Natural killer cell treated with Interleukin-12 subunit alpha and Interleukin-12 subunit beta and Interleukin-15 and Interleukin-18, amount 100 ng/mL, for 72 hours (primary cell): ENCODE results near the gene KICS2. TPM values are rescaled to one million over a fixed set of nuclear protein-coding genes. Genes with fewer than 3 reads are reported as not detected.

Experiments
- ATAC-seq, 2 donors: fragments of 150-1000 bp; cut with Tn5 transposase in 1 of 2; sonication (Bioruptor Pico), chemical (Tn5 transposase) in 1 of 2; 2 replicates each; pipeline ENCODE4 v1.10.0; 2021
- DNase-seq: peaks from one replicate; pipeline ENCODE4 v3.0.0; 2022; ENCODE audit warnings: low spot score
- H3K27ac Mint-ChIP-seq, 2 donors: 1 replicate in 1 of 2; 2 replicates in 1 of 2; pipeline ENCODE4 v1.8.0; 2022; ENCODE audit warnings: mixed read lengths in 2 of 2, mild to moderate bottlenecking in 1 of 2, moderate library complexity in 1 of 2
- H3K27me3 Mint-ChIP-seq, 2 donors: 1 replicate in 1 of 2; 2 replicates in 1 of 2; pipeline ENCODE4 v1.8.0; 2022; ENCODE audit warnings: mixed read lengths in 2 of 2
- H3K36me3 Mint-ChIP-seq: one replicate; pipeline ENCODE4 v1.8.0; 2022; ENCODE audit warnings: mixed read lengths
- H3K4me1 Mint-ChIP-seq, 2 donors: 1 replicate in 1 of 2; 2 replicates in 1 of 2; pipeline ENCODE4 v1.8.0; 2022; ENCODE audit warnings: low read depth in 2 of 2, mixed read lengths in 2 of 2, mild to moderate bottlenecking in 1 of 2
- H3K4me3 Mint-ChIP-seq: one replicate; pipeline ENCODE4 v1.8.0; 2022; ENCODE audit warnings: mixed read lengths
- H3K9me3 Mint-ChIP-seq: 2 replicates; pipeline ENCODE4 v1.8.0; 2022; ENCODE audit warnings: mixed read lengths
- total RNA-seq, 2 donors: library from RNA; stranded (reverse); gene quantifications; one replicate each; pipeline ENCODE4 v1.2.3, GENCODE V29; 2022

The KICS2 gene
- total RNA-seq = 10 to 100 TPM in 1 of 2 donors, 1 to 10 TPM in 1; 9.2 to 15.0 TPM

DNA sequence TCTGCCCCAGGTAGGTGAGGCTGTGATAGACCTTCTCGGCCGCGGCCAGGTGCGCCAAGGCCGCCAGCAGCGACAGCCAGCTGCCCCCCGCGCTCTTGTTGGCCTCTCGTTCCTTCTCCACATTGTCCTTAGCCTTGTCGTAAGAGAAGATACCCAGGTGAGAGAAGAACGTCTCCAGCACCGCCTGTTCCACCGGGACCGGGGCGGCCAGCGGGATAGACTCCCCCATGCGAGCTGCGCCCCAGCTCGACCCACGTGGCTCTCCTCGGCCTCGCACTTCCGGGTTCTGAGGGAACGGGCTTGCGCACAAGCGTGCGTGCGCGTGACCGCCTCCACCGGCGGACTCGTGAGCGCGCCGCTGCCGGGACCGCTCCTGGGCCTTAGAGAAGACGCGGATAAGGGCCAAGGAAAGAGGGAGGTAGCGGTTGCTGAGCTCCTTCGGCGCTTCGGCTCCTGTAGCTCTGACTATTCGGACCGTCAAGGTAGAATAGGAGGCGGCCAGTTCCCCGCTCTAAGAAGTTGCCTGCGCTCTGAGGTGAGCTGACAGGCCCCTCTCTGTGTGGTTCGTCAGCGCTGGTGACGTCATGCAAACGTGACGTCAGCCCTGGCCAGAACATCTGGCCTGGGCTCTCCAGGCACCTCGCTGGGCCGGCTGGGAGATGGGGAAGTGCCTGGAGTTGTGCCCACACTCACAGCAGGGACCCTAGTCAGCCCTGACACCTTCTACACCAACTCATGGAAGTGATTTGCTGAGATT, at the start of gene KICS2:
TSS of gene KICS2 (minus strand) at position 288 of the 757 bp plus-strand sequence. CDS start at position 229, 59 bp downstream.
- DNase-seq (peak; percentile 92), ATAC-seq (peak; percentile 98)
- H3K9me3 Mint-ChIP-seq = no peaks in the 10 kb centered on the region
- H3K36me3 Mint-ChIP-seq = peaks cover 6% of the 10 kb centered on the region
- H3K4me1 Mint-ChIP-seq = peaks cover 22 to 33% of the 10 kb centered on the region in 2 donors
- H3K27me3 Mint-ChIP-seq = peaks cover 16 to 19% of the 10 kb centered on the region in 2 donors
- H3K4me3 Mint-ChIP-seq = peak within 1 kb of the TSS; percentile 100
- peak within 1 kb of the TSS; percentile 95 to 98 for H3K27ac Mint-ChIP-seq

DNA sequence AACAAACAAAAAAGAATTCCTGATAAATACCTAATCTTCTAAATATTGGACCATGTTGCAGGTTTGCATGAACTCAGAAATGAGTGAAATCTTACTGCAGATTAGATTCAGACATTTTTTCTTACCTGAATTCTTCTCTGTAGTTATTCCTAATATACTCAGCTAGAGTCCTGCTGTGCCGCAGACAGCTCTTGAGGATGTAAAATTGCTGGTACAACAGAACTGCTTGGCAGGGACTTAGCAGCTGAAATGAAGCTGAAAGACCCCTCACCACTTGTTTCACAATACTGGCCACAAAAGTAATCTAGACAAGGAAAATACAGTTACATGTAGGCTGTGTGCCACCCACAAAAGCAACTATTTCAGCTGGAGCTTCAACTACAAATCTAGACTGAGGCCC, 48.3 kb upstream of the KICS2 start:
- Mint-ChIP-seq H3K9me3 (no peaks in the 10 kb centered on the region), H3K27ac (no peak overlapping the region), H3K27me3 (peaks cover 4 to 7% of the 10 kb centered on the region in 2 donors), H3K4me3 (no peak overlapping the region), H3K4me1 (peaks cover 0 to 8% of the 10 kb centered on the region in 2 donors), H3K36me3 (no peaks in the 10 kb centered on the region)
- ATAC-seq = no peak
- no peak for DNase-seq

DNA sequence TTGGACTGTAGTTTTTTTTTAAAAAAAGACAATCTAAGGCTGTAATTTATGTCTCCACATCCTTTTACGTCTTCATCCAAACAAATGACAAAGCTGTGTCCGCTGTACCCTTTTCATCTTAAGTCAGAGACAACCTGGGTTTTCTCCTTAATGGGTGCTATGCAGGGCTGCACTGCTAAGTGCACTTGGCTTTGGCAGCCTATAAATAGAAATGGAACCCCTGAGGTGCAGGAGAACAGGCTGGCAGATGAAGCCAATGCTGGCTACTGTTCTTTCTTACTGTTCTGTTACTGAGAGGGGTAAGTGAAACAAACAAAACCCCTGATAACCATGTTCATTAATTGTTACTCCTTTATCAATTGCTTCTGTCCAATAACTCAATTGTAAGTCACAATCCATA, 47.1 kb upstream of the KICS2 start:
- Mint-ChIP-seq H3K9me3 (no peaks in the 10 kb centered on the region), H3K36me3 (no peaks in the 10 kb centered on the region), H3K4me3 (no peak overlapping the region), H3K27me3 (peaks cover 4 to 7% of the 10 kb centered on the region in 2 donors), H3K4me1 (peaks cover 0 to 8% of the 10 kb centered on the region in 2 donors), H3K27ac (no peak overlapping the region)
- DNase-seq = no peak
- ATAC-seq = no peak

DNA sequence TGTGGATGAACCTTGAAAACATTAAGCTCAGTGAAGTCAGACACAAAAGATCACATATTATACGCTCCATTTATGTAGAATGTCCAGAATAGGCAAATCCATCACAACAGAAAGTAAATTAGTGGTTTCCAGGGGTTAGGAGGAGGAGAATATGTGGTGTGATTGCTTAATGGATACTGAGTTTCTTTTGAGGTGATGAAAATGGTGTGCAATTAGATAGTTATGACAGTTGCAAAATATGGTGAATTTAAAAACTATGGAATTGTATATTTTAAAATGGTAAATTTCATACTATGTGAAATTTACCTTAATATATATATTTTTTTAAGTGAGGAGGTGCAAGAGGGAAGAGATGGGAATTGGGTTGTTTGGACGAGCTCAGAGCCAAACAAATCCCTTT, 46.3 kb upstream of the KICS2 start:
- ATAC-seq (no peak), DNase-seq (no peak)
- Mint-ChIP-seq H3K27ac (no peak overlapping the region), H3K27me3 (peaks cover 4 to 7% of the 10 kb centered on the region in 2 donors), H3K4me3 (no peak overlapping the region), H3K36me3 (no peaks in the 10 kb centered on the region), H3K4me1 (peaks cover 0 to 8% of the 10 kb centered on the region in 2 donors), H3K9me3 (no peaks in the 10 kb centered on the region)

DNA sequence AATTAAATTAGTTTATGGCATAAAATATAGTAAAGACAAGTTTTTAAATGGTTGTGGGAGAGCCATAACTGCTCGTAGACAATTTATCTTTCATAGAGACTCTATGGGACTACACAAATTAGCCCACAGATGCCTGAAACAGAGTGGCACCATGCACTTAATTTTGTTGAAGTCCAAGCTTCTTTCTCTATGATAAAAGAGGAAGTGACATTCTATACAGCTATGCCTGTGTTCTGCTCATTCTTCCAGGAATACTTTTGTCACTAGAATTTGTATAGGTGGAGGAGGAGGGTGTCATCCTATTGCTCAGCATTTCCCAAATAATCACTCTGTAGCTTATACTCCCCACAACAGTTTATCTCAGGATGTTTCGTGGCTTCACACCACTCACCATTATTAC, 43.7 kb upstream of the KICS2 start:
- no peaks in the 10 kb centered on the region for H3K9me3 Mint-ChIP-seq
- peaks cover 4 to 7% of the 10 kb centered on the region in 2 donors for H3K27me3 Mint-ChIP-seq
- H3K27ac Mint-ChIP-seq = no peak overlapping the region
- DNase-seq = no peak
- peaks cover 0 to 8% of the 10 kb centered on the region in 2 donors for H3K4me1 Mint-ChIP-seq
- peak in 1 of 2 donors; percentile 52 for ATAC-seq
- H3K4me3 Mint-ChIP-seq = no peak overlapping the region
- H3K36me3 Mint-ChIP-seq = no peaks in the 10 kb centered on the region

DNA sequence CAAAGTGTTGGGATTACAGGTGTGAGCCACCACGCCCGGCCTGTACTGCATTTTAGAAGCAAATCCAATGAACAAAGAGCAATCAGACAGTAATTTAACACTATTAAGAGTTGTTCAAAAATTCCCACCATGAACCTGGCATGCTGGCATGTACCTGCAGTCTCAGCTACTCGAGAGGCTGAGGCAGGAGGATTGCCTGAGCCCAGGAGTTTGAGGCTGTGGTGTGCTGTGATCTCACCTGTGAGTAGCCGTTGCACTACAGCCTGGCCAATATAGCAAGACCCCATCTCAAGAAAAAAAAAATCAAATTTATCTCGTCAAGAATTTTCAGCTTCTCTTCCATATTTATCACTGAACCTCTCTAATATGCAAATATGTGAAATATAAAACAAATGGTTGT, 39.7 kb upstream of the KICS2 start:
- no peaks in the 10 kb centered on the region for H3K9me3 Mint-ChIP-seq

DNA sequence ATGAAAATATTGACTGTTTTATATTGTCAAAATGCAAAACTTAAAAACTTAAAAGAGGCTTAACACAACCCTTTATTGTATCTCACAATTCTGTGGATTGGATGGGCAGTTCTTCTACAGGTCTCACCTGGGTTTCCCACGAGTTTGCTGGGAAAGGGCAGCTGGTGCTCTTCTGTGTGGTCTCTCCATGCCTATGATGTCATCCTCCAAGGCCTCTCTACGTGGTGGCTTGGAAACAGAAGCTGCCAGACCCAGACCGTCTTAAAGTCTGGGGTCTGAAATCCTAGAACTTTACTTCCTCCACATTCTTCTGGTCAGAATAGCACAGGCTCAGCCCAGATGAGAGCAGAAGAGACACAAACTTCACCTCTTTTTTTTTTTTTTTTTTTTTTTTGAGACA, 36.5 kb upstream of the KICS2 start:
- Mint-ChIP-seq H3K36me3 (no peaks in the 10 kb centered on the region), H3K27me3 (no peaks in the 10 kb centered on the region), H3K9me3 (no peaks in the 10 kb centered on the region), H3K4me3 (no peak overlapping the region), H3K4me1 (peaks cover 7 to 10% of the 10 kb centered on the region in 2 donors), H3K27ac (no peak overlapping the region)
- no peak for ATAC-seq
- no peak for DNase-seq

More for the DNA sequence above, 39.7 kb upstream of the KICS2 start:
- no peaks in the 10 kb centered on the region for H3K36me3 Mint-ChIP-seq
- H3K4me1 Mint-ChIP-seq = peaks cover 0 to 8% of the 10 kb centered on the region in 2 donors
- no peak for DNase-seq
- H3K27me3 Mint-ChIP-seq = no peaks in the 10 kb centered on the region
- no peak overlapping the region for H3K4me3 Mint-ChIP-seq
- no peak overlapping the region for H3K27ac Mint-ChIP-seq
- ATAC-seq = no peak

DNA sequence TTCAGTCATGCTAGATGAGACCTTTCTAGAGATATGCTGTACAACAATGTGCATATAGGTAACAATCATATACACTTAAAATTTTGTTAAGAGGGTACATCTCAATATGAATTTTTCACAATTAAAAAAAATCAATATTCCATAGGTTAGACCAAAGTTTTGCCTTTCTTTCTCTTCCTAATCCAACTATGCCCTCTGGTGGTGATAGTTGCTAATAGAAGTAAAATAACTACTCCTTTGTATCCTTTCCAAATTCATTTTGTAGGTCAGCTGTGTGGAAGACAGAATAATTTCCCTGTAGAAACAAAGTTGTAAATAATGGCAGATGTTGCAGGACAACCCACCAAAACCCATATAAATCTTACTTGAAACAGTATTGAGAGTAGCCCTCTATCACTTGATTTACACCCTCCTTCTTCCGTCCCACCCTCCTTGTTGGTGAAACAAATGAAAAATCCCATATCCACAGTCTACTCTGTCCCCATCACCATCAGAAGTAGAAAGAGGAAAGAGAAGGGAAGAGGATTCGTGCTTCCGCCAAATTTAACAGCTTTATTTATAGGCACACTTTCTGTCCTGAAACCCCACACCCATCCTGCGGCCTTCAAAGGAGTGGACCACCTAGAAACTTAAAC, 34.2 kb upstream of the KICS2 start:
- ATAC-seq (no peak), DNase-seq (no peak)
- no peaks in the 10 kb centered on the region for H3K36me3 Mint-ChIP-seq
- H3K27me3 Mint-ChIP-seq = no peaks in the 10 kb centered on the region
- H3K27ac Mint-ChIP-seq = no peak overlapping the region
- peaks cover 7 to 10% of the 10 kb centered on the region in 2 donors for H3K4me1 Mint-ChIP-seq
- no peaks in the 10 kb centered on the region for H3K9me3 Mint-ChIP-seq
- H3K4me3 Mint-ChIP-seq = no peak overlapping the region

DNA sequence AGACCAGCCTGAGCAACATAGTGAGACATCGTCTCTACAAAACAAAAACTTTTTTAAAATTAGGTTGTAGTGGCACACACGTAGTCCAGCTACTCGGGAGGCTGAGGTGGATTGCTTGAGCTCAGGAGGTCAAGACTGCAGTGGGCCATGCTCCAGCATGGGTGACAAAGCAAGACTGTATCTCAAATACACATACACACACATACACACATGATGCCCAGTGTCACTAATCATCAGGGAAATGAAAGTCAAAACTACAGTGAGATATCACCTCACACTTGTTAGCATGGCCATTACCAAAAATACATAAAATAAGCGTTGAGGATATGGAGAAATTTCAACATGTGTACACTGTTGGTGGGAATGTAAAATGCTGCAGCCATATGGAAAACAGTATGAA, 33.2 kb upstream of the KICS2 start:
- Mint-ChIP-seq H3K27me3 (no peaks in the 10 kb centered on the region), H3K4me1 (peaks cover 7 to 10% of the 10 kb centered on the region in 2 donors), H3K4me3 (no peak overlapping the region), H3K36me3 (no peaks in the 10 kb centered on the region), H3K27ac (no peak overlapping the region), H3K9me3 (no peaks in the 10 kb centered on the region)
- DNase-seq (no peak), ATAC-seq (no peak)

DNA sequence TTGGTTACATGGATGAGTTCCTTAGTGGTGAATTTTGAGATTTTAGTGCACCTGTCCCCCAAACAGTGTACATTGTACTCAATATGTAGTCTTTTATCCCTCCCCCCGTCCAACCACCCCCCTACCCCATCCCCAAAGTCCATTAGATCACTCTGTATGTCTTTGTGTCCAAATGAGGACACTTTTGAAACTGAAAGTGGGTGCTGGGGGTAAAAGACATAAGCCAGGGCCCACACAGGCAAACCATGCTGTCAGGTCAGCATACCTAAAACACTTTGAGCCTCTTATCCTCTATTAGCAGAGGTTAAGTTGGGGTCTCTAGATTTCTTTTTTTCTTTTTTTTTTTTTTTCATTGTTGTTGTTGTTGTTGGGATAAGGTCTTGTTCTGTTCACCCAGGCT, 31.3 kb upstream of the KICS2 start:
- H3K27ac Mint-ChIP-seq = no peak overlapping the region
- DNase-seq (no peak), ATAC-seq (no peak)
- no peaks in the 10 kb centered on the region for H3K27me3 Mint-ChIP-seq
- no peak overlapping the region for H3K4me3 Mint-ChIP-seq
- H3K9me3 Mint-ChIP-seq = no peaks in the 10 kb centered on the region
- H3K36me3 Mint-ChIP-seq = no peaks in the 10 kb centered on the region
- H3K4me1 Mint-ChIP-seq = peaks cover 7 to 10% of the 10 kb centered on the region in 2 donors

DNA sequence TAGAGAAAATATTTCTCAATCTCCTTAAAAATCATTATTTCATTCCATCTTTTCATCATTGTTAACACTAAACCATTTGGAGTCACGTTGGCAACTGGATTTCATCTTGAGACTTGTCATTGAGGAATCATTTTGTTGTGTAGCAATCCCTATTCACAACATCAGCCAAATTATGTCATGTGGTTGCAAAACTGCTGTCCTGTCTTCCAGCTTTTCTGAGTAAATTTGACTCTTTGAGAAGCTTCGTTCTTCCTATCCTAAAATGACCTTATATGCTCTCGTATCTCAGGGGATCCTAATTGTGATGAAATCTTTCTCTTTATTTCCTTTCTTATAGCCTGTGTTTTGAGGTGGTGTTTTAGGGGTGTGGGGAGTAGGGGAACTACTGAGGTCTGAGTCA, 30.6 kb upstream of the KICS2 start:
- H3K27ac Mint-ChIP-seq = no peak overlapping the region
- ATAC-seq = no peak
- H3K27me3 Mint-ChIP-seq = no peaks in the 10 kb centered on the region
- no peaks in the 10 kb centered on the region for H3K9me3 Mint-ChIP-seq
- H3K4me3 Mint-ChIP-seq = no peak overlapping the region
- no peak for DNase-seq
- H3K4me1 Mint-ChIP-seq = peaks cover 7 to 10% of the 10 kb centered on the region in 2 donors
- H3K36me3 Mint-ChIP-seq = no peaks in the 10 kb centered on the region

DNA sequence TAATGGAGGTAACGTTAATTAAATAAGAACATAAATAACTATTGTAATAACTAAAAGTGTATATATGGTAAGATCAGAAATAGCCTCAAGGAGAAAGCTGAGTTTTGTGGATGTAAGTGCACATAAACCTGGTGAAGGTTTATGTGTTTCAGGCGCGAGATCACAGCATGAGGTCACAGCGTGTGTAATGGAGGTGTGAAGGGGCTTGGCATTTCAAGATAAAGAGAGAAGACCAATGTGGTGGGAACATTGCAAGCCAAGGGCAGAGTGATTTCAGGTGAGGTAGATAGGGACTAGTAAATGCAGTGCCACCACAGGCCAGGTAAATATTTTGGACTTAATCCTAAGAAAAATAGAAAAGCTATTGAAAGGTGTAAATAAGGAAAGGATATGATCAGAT, 21.7 kb upstream of the KICS2 start:
- DNase-seq (no peak), ATAC-seq (no peak)
- Mint-ChIP-seq H3K4me1 (no peaks in the 10 kb centered on the region), H3K36me3 (no peaks in the 10 kb centered on the region), H3K4me3 (no peak overlapping the region), H3K27ac (no peak overlapping the region), H3K9me3 (no peaks in the 10 kb centered on the region), H3K27me3 (peaks cover 9 to 13% of the 10 kb centered on the region in 2 donors)

DNA sequence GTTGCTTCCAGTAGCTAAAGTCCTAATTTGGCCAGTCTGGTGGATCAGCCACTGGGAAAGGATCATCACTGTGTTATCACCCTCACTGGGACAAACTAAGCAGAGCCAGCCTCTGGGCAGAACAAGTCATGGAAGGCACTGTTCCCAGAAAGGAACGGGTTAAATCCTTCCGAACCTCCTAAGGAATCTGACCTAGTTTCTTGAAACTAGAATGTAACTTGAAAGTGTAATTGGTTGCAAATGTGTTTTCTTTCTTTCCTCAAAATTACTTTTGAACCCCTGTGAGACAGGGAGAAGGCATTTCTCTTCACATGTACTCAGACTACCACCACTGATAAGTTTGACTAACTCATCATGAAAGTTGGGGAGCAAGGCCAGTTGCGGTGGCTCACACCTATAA, 18.7 kb upstream of the KICS2 start:
- Mint-ChIP-seq H3K27me3 (peaks cover 12 to 13% of the 10 kb centered on the region in 2 donors), H3K4me3 (no peak overlapping the region), H3K9me3 (no peaks in the 10 kb centered on the region), H3K36me3 (no peaks in the 10 kb centered on the region), H3K27ac (no peak overlapping the region), H3K4me1 (no peaks in the 10 kb centered on the region)
- ATAC-seq (no peak), DNase-seq (no peak)

DNA sequence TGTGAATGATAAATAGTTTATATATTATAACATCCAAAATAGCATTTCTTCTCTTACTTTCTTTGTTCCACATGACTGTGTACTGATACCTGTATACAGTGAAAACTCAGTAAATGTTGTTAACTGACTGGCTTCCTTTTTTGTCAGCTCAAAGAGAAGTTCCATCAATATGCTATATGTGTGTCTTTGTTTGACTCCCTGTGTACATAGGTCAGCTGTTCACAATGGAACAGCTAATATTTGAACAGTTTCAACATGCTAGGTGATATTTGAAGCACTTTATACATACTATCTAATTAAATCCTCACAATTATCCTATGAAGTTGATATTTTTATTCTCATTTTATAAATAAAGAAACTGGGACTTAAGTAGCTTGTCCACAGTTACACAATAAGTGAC, 15.3 kb upstream of the KICS2 start:
- DNase-seq (no peak), ATAC-seq (no peak)
- Mint-ChIP-seq H3K4me3 (no peak overlapping the region), H3K36me3 (no peaks in the 10 kb centered on the region), H3K4me1 (no peaks in the 10 kb centered on the region), H3K9me3 (no peaks in the 10 kb centered on the region), H3K27me3 (peaks cover 0 to 19% of the 10 kb centered on the region in 2 donors), H3K27ac (no peak overlapping the region)
